Measurements from ENCODE around the gene SUN1. TPM values are rescaled to one million over a fixed set of nuclear protein-coding genes. Genes with fewer than 3 reads are reported as not detected.

The SUN1 gene
- total RNA-seq, 2 experiments from 2014 or later = 104 to 108 TPM

- POLR2A ChIA-PET = no interaction called here
- Histone ChIP-seq H3K4me3 (ENCODE audit: low read length) (no peak overlapping the region), H3K36me3 (ENCODE audit: insufficient read depth, low read length) (peaks cover 18% of the 10 kb centered on the region), H3K9me3 (ENCODE audit: control insufficient read depth in 1 of 2, insufficient read depth in 1 of 2, low read length in 2 of 2) (no peaks in the 10 kb centered on the region), H3K4me1 (ENCODE audit: insufficient read depth, low read length) (peaks cover 6% of the 10 kb centered on the region), H3K27ac (ENCODE audit: low read depth in 1 of 2, low read length in 2 of 2) (no peak overlapping the region), H3K27me3 (ENCODE audit: control insufficient read depth in 1 of 2, insufficient read depth in 2 of 2, low read length in 2 of 2) (no peaks in the 10 kb centered on the region)
- no peak for TF ChIP-seq CTCF (IDR thresholded peaks at IDR 0.05)
- intact Hi-C loops (cut with DNase I, micrococcal nuclease) = no loop called here
- Mint-ChIP-seq H3K27me3 (peaks cover 9% of the 10 kb centered on the region), H3K27ac (no peak overlapping the region), H3K4me1 (ENCODE audit: low read depth) (no peaks in the 10 kb centered on the region), H3K9me3 (no peaks in the 10 kb centered on the region), H3K4me3 (no peak overlapping the region), H3K36me3 (ENCODE audit: low read depth) (peaks cover 20% of the 10 kb centered on the region)
- ATAC-seq (ENCODE audit: poor library complexity) (no peak), DNase-seq (no peak)
- CTCF ChIA-PET = no interaction called here
Observed at GRCh38 chr7:901041-901387, 68.7 kb downstream of the SUN1 start.

- ATAC-seq (ENCODE audit: poor library complexity) = peak; percentile 36
- intact Hi-C loops (cut with DNase I, micrococcal nuclease) = no loop called here
- H3K27ac ChIP-seq (ENCODE audit: low read depth in 1 of 2, low read length in 2 of 2) = no peak overlapping the region
Observed at GRCh38 chr7:901388-902154, 69.3 kb downstream of the SUN1 start.

GRCh38 chr7:902996-903395 lies 70.7 kb downstream of the SUN1 start:
- ChIA-PET POLR2A (no interaction called here), CTCF (no interaction called here)
- no peaks in the 10 kb centered on the region for H3K4me1 Mint-ChIP-seq (ENCODE audit: low read depth)
- peaks cover 9% of the 10 kb centered on the region for H3K27me3 Mint-ChIP-seq
- H3K9me3 Mint-ChIP-seq = no peaks in the 10 kb centered on the region
- peaks cover 9% of the 10 kb centered on the region for H3K36me3 Mint-ChIP-seq (ENCODE audit: low read depth)
- H3K4me3 ChIP-seq (ENCODE audit: low read length) = no peak overlapping the region
- ATAC-seq (ENCODE audit: poor library complexity) = no peak
- no peaks in the 10 kb centered on the region for H3K27me3 ChIP-seq (ENCODE audit: control insufficient read depth in 1 of 2, insufficient read depth in 2 of 2, low read length in 2 of 2)
- no peak for DNase-seq
- TF ChIP-seq CTCF (IDR thresholded peaks at IDR 0.05) = no peak
- intact Hi-C loops (cut with DNase I, micrococcal nuclease) = no loop called here
- H3K4me3 Mint-ChIP-seq = no peak overlapping the region
- no peaks in the 10 kb centered on the region for H3K9me3 ChIP-seq (ENCODE audit: control insufficient read depth in 1 of 2, insufficient read depth in 1 of 2, low read length in 2 of 2)
- no peak overlapping the region for H3K27ac ChIP-seq (ENCODE audit: low read depth in 1 of 2, low read length in 2 of 2)
- peaks cover 10% of the 10 kb centered on the region for H3K4me1 ChIP-seq (ENCODE audit: insufficient read depth, low read length)
- no peak overlapping the region for H3K27ac Mint-ChIP-seq
- peaks cover 6% of the 10 kb centered on the region for H3K36me3 ChIP-seq (ENCODE audit: insufficient read depth, low read length)

More at GRCh38 chr7:901388-902154, 69.3 kb downstream of the SUN1 start:
- peak in 5 of 14 experiments; percentile 36 to 73 (median 50) for DNase-seq
- ChIA-PET CTCF (no interaction called here), POLR2A (no interaction called here)
- peaks cover 6% of the 10 kb centered on the region for H3K4me1 ChIP-seq (ENCODE audit: insufficient read depth, low read length)
- peaks cover 12% of the 10 kb centered on the region for H3K36me3 ChIP-seq (ENCODE audit: insufficient read depth, low read length)
- no peaks in the 10 kb centered on the region for H3K27me3 ChIP-seq (ENCODE audit: control insufficient read depth in 1 of 2, insufficient read depth in 2 of 2, low read length in 2 of 2)
- peaks cover 14% of the 10 kb centered on the region for H3K36me3 Mint-ChIP-seq (ENCODE audit: low read depth)
- H3K4me1 Mint-ChIP-seq (ENCODE audit: low read depth) = no peaks in the 10 kb centered on the region
- peaks cover 9% of the 10 kb centered on the region for H3K27me3 Mint-ChIP-seq
- H3K9me3 ChIP-seq (ENCODE audit: control insufficient read depth in 1 of 2, insufficient read depth in 1 of 2, low read length in 2 of 2) = no peaks in the 10 kb centered on the region
- no peaks in the 10 kb centered on the region for H3K9me3 Mint-ChIP-seq
- no peak overlapping the region for H3K27ac Mint-ChIP-seq
- H3K4me3 ChIP-seq (ENCODE audit: low read length) = no peak overlapping the region
- TF ChIP-seq CTCF (IDR thresholded peaks at IDR 0.05) = no peak
- no peak overlapping the region for H3K4me3 Mint-ChIP-seq
